ENCODE measurements around the gene KRTAP5-8.
"Not testable (repeated sequence)": the region's sequence is repeated elsewhere in the genome, so short reads cannot be mapped to it uniquely, and the experiment has no call there.

KRTAP5-8 gene

DNA sequence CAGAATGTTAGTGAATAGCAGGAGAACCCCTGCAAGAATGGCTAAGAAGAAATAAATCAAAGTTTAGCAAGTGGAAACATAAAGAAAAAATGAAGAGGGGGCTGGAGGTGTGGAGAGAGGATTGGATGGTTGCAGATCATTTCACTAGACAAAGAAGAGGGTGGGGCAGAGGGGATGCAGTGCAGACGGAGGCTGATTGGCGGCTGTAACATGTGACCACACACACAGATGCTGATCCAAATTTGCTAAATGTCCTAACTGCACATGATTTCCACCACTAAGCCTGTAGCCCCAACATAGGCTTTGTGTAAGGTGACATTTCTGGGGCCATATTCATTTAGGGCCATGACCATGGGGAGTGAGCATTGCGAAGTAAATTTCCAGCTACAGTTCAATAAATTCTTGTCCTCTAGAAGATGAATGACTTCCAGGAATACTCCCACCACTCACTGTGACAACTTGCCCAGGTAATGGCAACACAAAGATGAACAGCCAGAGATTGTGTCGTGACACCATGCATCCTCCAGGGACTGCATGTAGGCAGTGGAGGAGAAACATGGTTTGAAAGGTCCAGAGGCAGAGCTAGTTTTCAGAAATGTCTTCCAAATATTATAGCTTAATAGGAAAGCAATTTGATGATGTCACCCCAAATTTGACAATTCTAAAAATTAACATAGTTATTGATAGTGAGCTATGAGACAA is 38.0 kb downstream of the KRTAP5-8 start:
- no peak overlapping the region for H3K4me3 ChIP-seq (ENCODE audit: low read depth, low read length)
- TF ChIP-seq, protein P1, sequence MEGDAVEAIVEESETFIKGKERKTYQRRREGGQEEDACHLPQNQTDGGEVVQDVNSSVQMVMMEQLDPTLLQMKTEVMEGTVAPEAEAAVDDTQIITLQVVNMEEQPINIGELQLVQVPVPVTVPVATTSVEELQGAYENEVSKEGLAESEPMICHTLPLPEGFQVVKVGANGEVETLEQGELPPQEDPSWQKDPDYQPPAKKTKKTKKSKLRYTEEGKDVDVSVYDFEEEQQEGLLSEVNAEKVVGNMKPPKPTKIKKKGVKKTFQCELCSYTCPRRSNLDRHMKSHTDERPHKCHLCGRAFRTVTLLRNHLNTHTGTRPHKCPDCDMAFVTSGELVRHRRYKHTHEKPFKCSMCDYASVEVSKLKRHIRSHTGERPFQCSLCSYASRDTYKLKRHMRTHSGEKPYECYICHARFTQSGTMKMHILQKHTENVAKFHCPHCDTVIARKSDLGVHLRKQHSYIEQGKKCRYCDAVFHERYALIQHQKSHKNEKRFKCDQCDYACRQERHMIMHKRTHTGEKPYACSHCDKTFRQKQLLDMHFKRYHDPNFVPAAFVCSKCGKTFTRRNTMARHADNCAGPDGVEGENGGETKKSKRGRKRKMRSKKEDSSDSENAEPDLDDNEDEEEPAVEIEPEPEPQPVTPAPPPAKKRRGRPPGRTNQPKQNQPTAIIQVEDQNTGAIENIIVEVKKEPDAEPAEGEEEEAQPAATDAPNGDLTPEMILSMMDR (IDR thresholded peaks at IDR 0.05; ENCODE audit: low read depth, low read length, missing control alignments), result no peak
- DNase-seq (ENCODE audit: low read depth), result no peak
- in situ Hi-C loops (cut with HindIII; ENCODE audit: low sequenced_read_pairs), result no loop called here

- DNase-seq (ENCODE audit: low read depth); in situ Hi-C loops (cut with HindIII; ENCODE audit: low sequenced_read_pairs): not testable (repeated sequence)
Measured at GRCh38 chr11:71576688-71577465, 39.1 kb downstream of the KRTAP5-8 start.

DNA sequence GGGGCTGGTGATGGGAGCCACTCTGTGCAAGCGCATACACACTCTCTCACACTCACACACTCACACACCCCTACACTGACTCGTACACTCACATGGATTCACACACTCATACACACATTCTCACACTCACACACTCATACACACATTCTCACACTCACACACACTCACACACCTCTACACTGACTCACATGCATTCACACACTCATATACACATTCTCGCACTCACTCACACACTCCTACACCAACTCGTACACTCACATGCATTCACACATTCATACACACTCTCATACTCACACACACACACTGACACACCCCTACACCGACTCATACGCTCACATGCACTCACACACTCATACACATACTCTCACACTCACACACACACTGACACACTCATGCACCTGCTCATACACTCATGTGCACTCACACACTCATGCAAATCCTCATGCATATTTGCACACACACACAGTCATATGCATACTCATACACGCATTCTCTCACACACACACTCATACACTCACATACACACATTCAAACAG is 39.7 kb downstream of the KRTAP5-8 start:
- TF ChIP-seq, protein P1 (IDR thresholded peaks at IDR 0.05; ENCODE audit: low read depth, low read length, missing control alignments), result no peak
- in situ Hi-C loops (cut with HindIII; ENCODE audit: low sequenced_read_pairs), result no loop called here
- DNase-seq (ENCODE audit: low read depth), result no peak
- no peak overlapping the region for H3K4me3 ChIP-seq (ENCODE audit: low read depth, low read length)

More at GRCh38 chr11:71576688-71577465, 39.1 kb downstream of the KRTAP5-8 start:
- H3K4me3 ChIP-seq (ENCODE audit: low read depth, low read length), result not testable (repeated sequence)

DNA sequence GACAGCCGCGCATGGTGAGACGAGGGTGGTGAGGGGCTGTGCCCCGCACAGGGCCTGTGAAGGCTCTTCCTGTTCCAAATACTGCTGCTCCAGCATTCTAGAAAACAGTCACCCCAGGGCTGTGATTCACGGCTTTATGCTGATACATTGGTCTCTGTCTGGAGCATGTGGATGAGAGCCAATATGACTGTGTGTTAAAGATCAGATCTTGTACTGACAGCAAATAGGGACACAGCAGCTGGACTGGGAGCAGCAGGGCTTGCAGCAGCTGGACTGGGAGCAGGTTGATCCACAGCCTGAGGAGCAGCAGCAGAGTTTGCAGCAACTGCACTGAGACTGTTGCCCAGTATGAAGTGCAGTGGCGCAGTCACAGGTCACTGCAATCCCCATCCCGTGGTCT is 41.7 kb downstream of the KRTAP5-8 start:
- in situ Hi-C loops (cut with HindIII; ENCODE audit: low sequenced_read_pairs); DNase-seq (ENCODE audit: low read depth); H3K4me3 ChIP-seq (ENCODE audit: low read depth, low read length): not testable (repeated sequence)

DNA sequence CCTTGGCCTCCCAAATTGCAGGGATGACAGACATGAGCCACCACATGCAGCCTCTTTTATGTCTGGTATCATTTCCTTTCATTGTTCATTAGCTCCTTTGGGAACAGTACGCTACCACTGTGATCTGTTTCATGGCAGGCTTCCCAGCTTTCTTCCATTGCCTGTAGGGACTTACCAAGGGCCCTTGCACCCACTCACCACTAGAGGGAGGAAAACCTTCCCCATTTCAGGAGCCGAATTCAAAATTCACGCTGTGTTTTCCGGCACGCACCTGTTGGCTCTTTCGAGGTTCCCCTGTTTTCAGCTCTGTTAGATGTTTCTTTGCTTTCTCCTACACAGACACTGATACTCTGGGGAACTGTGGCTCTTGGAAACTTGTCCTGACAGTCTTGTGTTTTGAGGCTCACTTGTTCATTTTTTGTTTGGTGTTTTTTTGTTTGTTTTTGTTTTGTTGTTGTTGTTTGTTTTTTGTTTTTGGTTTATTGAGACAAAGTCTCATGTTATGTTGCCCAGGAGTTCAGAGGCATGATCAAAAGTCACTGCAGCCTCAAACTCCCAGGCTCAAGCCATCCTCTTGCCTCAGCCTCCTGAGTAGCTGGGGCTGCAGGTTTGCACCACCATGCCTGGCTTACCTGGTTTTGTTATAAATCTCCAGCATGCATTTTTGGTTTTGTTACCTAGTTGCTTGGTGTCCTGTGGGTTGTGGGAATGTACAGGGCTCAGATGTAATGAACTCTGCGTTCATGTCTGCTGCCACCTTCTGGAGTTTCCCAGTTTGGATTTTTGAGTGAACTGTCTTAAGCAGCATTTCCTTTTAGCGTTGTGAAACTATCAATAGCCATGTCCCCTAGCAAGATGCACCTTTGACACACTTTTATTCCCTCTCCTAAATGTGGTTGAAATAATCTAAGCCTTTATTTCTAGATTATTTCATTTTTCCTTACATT is 42.5 kb downstream of the KRTAP5-8 start:
- in situ Hi-C loops (cut with HindIII; ENCODE audit: low sequenced_read_pairs), result no loop called here
- peak; percentile 45 for DNase-seq (ENCODE audit: low read depth)
- TF ChIP-seq, protein P1 (IDR thresholded peaks at IDR 0.05; ENCODE audit: low read depth, low read length, missing control alignments), result peak; percentile 91
- H3K4me3 ChIP-seq (ENCODE audit: low read depth, low read length), result no peak overlapping the region

GRCh38 chr11:71581826-71582225 is 44.0 kb downstream of the KRTAP5-8 start:
- DNase-seq (ENCODE audit: low read depth), result no peak
- no peak overlapping the region for H3K4me3 ChIP-seq (ENCODE audit: low read depth, low read length)
- TF ChIP-seq, protein P1 (IDR thresholded peaks at IDR 0.05; ENCODE audit: low read depth, low read length, missing control alignments), result no peak
- in situ Hi-C loops (cut with HindIII; ENCODE audit: low sequenced_read_pairs), result no loop called here

DNA sequence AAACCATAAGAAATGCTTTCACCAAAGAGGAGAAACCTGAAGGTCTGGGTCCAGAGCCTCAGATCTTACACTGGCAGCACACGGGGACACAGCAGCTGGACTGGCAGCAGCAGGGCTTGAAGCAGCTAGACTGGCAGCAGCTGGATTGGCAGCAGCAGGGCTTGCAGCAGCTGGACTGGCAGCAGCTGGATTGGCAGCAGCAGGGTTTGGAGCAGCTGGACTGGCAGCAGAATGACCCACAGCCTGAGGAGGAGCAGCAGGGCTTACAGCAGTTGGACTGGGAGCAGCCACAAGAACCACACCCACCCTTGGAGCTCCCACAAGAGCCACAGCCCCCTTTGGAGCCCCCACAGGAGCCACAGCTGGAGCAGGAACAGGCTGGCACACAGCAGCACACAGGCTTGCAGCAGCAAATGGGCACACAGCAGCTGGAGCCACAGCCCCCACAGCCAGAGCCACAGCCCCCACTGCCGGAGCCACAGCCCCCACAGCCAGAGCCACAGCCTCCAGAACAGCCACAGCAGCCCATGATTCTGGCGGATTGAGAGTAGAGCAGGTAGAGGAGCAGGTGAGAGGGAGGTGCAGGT is 44.6 kb downstream of the KRTAP5-8 start, which contains the start of gene KRTAP5-11:
Gene KRTAP5-11, minus strand, starts transcription at position 567 of the 587 bp plus-strand sequence. Its CDS starts 38 bp downstream, at position 529.
- in situ Hi-C loops (cut with HindIII; ENCODE audit: low sequenced_read_pairs), result no loop called here
- TF ChIP-seq, protein P1 (IDR thresholded peaks at IDR 0.05; ENCODE audit: low read depth, low read length, missing control alignments), result no peak
- DNase-seq (ENCODE audit: low read depth), result no peak
- no peak within 1 kb of the TSS for H3K4me3 ChIP-seq (ENCODE audit: low read depth, low read length)

- DNase-seq (ENCODE audit: low read depth); in situ Hi-C loops (cut with HindIII; ENCODE audit: low sequenced_read_pairs); H3K4me3 ChIP-seq (ENCODE audit: low read depth, low read length): not testable (repeated sequence)
Measured at GRCh38 chr11:71582969-71583368, 45.1 kb downstream of the KRTAP5-8 start.

GRCh38 chr11:71585673-71586072 is 47.8 kb downstream of the KRTAP5-8 start:
- H3K4me3 ChIP-seq (ENCODE audit: low read depth, low read length); DNase-seq (ENCODE audit: low read depth); in situ Hi-C loops (cut with HindIII; ENCODE audit: low sequenced_read_pairs): not testable (repeated sequence)

GRCh38 chr11:71588314-71588713 is 50.5 kb downstream of the KRTAP5-8 start:
- in situ Hi-C loops (cut with HindIII; ENCODE audit: low sequenced_read_pairs); H3K4me3 ChIP-seq (ENCODE audit: low read depth, low read length); DNase-seq (ENCODE audit: low read depth): not testable (repeated sequence)

Data from astrocyte of the cerebellum (primary cell).